IMR-90 (cell line): ENCODE results near the gene MRGPRF. TPM values are rescaled to one million over a fixed set of nuclear protein-coding genes. Genes with fewer than 3 reads are reported as not detected.

Source experiments
- ATAC-seq: fragments of 200-7000 bp; cut with Tn5 transposase; 2 replicates; pipeline ENCODE4 v1.9.1; 2020; ENCODE audit warnings: low read depth, mild to moderate bottlenecking, moderate library complexity
- BruUV-seq: library from RNA; stranded (reverse); fragments of 400-500 nt; replicated peaks from 2 replicates; lab custom pipeline; 2021; lab: Mats Ljungman, UMichigan
- CTCF ChIA-PET: fragments of 300-600 bp; formaldehyde crosslinking; extraction: SDS; loops from one replicate; lab custom pipeline; 2021; ENCODE audit warnings: antibody characterized with exemption; lab: Yijun Ruan, JAX
- POLR2A ChIA-PET: fragments of 300-600 bp; sonication (Branson Sonifier 250); formaldehyde crosslinking; loops from one replicate; lab custom pipeline; 2022; ENCODE audit warnings: antibody characterized with exemption; ENCODE audit not compliant: unreplicated experiment; lab: Charles Lee
- DNase-seq: peaks from one replicate; pipeline ENCODE4 v3.0.0; 2013
- H2AFZ ChIP-seq: replicated peaks from 2 replicates; pipeline ENCODE3; 2013; ENCODE audit warnings: low read length, mild to moderate bottlenecking; ENCODE audit not compliant: poor library complexity
- H2AK5ac ChIP-seq: 2 replicates; pipeline ENCODE4 v1.6.1; 2013; ENCODE audit warnings: low read depth, low read length, inconsistent platforms
- H2AK9ac ChIP-seq: replicated peaks from 2 replicates; pipeline ENCODE3; 2013; ENCODE audit warnings: mild to moderate bottlenecking, low read depth, low read length, moderate library complexity; ENCODE audit not compliant: poor library complexity
- H2BK120ac ChIP-seq: 2 replicates; pipeline ENCODE4 v1.6.1; 2013; ENCODE audit warnings: low read depth, low read length, inconsistent platforms
- H2BK15ac ChIP-seq: 3 replicates; pipeline ENCODE4 v1.6.1; 2013; ENCODE audit warnings: low read depth, low read length, inconsistent platforms
- H2BK20ac ChIP-seq: 2 replicates; pipeline ENCODE4 v1.6.1; 2013; ENCODE audit warnings: low read depth, mild to moderate bottlenecking, inconsistent platforms, low read length, moderate library complexity
- H2BK5ac ChIP-seq: 2 replicates; pipeline ENCODE4 v1.6.1; 2013; ENCODE audit warnings: mild to moderate bottlenecking, low read depth, low read length, inconsistent platforms; ENCODE audit not compliant: poor library complexity, severe bottlenecking
- H3K14ac ChIP-seq: replicated peaks from 2 replicates; pipeline ENCODE4 v1.6.1; 2013; ENCODE audit warnings: low read depth, low read length, inconsistent platforms
- H3K18ac ChIP-seq: 2 replicates; pipeline ENCODE4 v1.6.1; 2013; ENCODE audit warnings: low read depth, low read length, control low read depth
- H3K23ac ChIP-seq: 2 replicates; pipeline ENCODE4 v1.6.1; 2013; ENCODE audit warnings: low read depth, low read length, inconsistent platforms
- H3K27ac ChIP-seq: 2 replicates; pipeline ENCODE4 v1.5.1; 2013; ENCODE audit warnings: mild to moderate bottlenecking, control low read depth, low read length; ENCODE audit not compliant: insufficient read depth
- H3K27me3 ChIP-seq: 2 replicates; pipeline ENCODE4 v1.6.1; 2013; ENCODE audit warnings: low read length; ENCODE audit not compliant: control insufficient read depth, insufficient read depth
- H3K36me3 ChIP-seq: 2 replicates; pipeline ENCODE4 v1.6.1; 2013; ENCODE audit warnings: low read length, mixed read lengths; ENCODE audit not compliant: control insufficient read depth, insufficient read depth
- H3K4ac ChIP-seq: 2 replicates; pipeline ENCODE4 v1.6.1; 2013; ENCODE audit warnings: low read depth, low read length, inconsistent platforms
- H3K4me1 ChIP-seq: 2 replicates; pipeline ENCODE4 v1.6.1; 2013; ENCODE audit warnings: low read length, mixed read lengths; ENCODE audit not compliant: control insufficient read depth, insufficient read depth
- H3K4me2 ChIP-seq: 2 replicates; pipeline ENCODE4 v1.6.1; 2013; ENCODE audit warnings: low read depth, mild to moderate bottlenecking, control low read depth, low read length, moderate library complexity
- H3K4me3 ChIP-seq: 2 replicates; pipeline ENCODE4 v1.5.1; 2013; ENCODE audit warnings: low read depth, mild to moderate bottlenecking, control low read depth, low read length, moderate library complexity; ENCODE audit not compliant: insufficient read depth
- H3K56ac ChIP-seq: 2 replicates; pipeline ENCODE4 v1.6.1; 2013; ENCODE audit warnings: low read length, inconsistent platforms; ENCODE audit not compliant: insufficient read depth; ENCODE audit errors: extremely low read depth
- H3K79me1 ChIP-seq, 2 experiments: 2 replicates each; pipeline ENCODE4 v1.6.1; 2013; ENCODE audit warnings: low read length in 2 of 2, inconsistent platforms in 1 of 2, low read depth in 1 of 2
- H3K9ac ChIP-seq: 2 replicates; pipeline ENCODE4 v1.6.1; 2013; ENCODE audit warnings: low read depth, low read length, control low read depth
- H3K9me1 ChIP-seq: 2 replicates; pipeline ENCODE4 v1.6.1; 2013; ENCODE audit warnings: low read length, inconsistent platforms; ENCODE audit not compliant: insufficient read depth
- H3K9me3 ChIP-seq: 2 replicates; pipeline ENCODE4 v1.6.1; 2013; ENCODE audit warnings: low read length; ENCODE audit not compliant: control insufficient read depth, insufficient read depth
- H4K20me1 ChIP-seq: 2 replicates; pipeline ENCODE4 v1.6.1; 2013; ENCODE audit warnings: low read length, inconsistent platforms; ENCODE audit not compliant: insufficient read depth
- H4K5ac ChIP-seq: 2 replicates; pipeline ENCODE4 v1.6.1; 2013; ENCODE audit warnings: mild to moderate bottlenecking, low read depth, low read length, control low read depth
- H4K8ac ChIP-seq, 2 experiments: 2 replicates each; pipeline ENCODE4 v1.6.1; 2013; ENCODE audit warnings: low read depth in 2 of 2, low read length in 2 of 2, control low read depth in 1 of 2, inconsistent platforms in 1 of 2
- H4K91ac ChIP-seq: 2 replicates; pipeline ENCODE4 v1.6.1; 2013; ENCODE audit warnings: low read depth, low read length, inconsistent platforms; ENCODE audit not compliant: insufficient read depth
- CEBPB ChIP-seq: IDR thresholded peaks from 2 replicates; pipeline ENCODE4 v1.6.1; 2012; ENCODE audit warnings: low read depth, low read length, improper control_type of control experiment
- CTCF ChIP-seq: conservative IDR thresholded peaks from 2 replicates; pipeline ENCODE4 v1.5.1; 2012; ENCODE audit warnings: mild to moderate bottlenecking, low read depth, low read length, improper control_type of control experiment
- FOS ChIP-seq: fragments of 150-350 bp; IDR thresholded peaks from 2 replicates; pipeline ENCODE4 v1.6.1; 2016; ENCODE audit warnings: low read depth, low read length
- RAD21 ChIP-seq: IDR thresholded peaks from 2 replicates; pipeline ENCODE4 v1.6.1; 2012; ENCODE audit warnings: low read length, improper control_type of control experiment
- WGBS, 2 experiments: methylation state at CpG; one replicate each; pipeline versions ENCODE4 v1.1.5 to v1.1.7; 2013; ENCODE audit warnings: missing lambda C conversion rate in 2 of 2; ENCODE audit not compliant: insufficient read length in 1 of 2; ENCODE audit errors: extremely low coverage in 2 of 2; 5-methylcytosine and 5-hydroxymethylcytosine counted together
- dilution Hi-C: fragments of 300-500 bp; cut with HindIII; formaldehyde crosslinking; loops from one replicate; pipeline ENCODE4 v1.14.3; 2018; ENCODE audit warnings: low sequenced_read_pairs; ENCODE audit not compliant: unreplicated experiment
- in situ Hi-C: fragments of 300-500 bp; cut with MboI; formaldehyde crosslinking; loops from 3 replicates; pipeline ENCODE4 v1.14.3; 2019; ENCODE audit warnings: low sequenced_read_pairs, inconsistent platforms, mixed read lengths
- intact Hi-C: fragments of 100-400 bp; cut with micrococcal nuclease; formaldehyde crosslinking; loops from 2 replicates; pipeline ENCODE4 v1.10.0; 2022
- polyA plus RNA-seq, 3 experiments: library from polyadenylated mRNA; depleted of rRNA; stranded (reverse); fragments of >200 nt; gene quantifications; 2 replicates each; pipeline ENCODE4 v1.2.3, GENCODE V29; 2012; ENCODE audit warnings: low replicate concordance in 1 of 3
- total RNA-seq: library from RNA; depleted of rRNA; stranded (reverse); fragments of >200 nt; gene quantifications from 2 replicates; pipeline ENCODE4 v1.2.3, GENCODE V29; 2012

Gene MRGPRF
- total and polyA plus RNA-seq, 2 of the 4 experiments (the other 2 are of a cell fraction): 6.3 to 28.8 TPM

DNA sequence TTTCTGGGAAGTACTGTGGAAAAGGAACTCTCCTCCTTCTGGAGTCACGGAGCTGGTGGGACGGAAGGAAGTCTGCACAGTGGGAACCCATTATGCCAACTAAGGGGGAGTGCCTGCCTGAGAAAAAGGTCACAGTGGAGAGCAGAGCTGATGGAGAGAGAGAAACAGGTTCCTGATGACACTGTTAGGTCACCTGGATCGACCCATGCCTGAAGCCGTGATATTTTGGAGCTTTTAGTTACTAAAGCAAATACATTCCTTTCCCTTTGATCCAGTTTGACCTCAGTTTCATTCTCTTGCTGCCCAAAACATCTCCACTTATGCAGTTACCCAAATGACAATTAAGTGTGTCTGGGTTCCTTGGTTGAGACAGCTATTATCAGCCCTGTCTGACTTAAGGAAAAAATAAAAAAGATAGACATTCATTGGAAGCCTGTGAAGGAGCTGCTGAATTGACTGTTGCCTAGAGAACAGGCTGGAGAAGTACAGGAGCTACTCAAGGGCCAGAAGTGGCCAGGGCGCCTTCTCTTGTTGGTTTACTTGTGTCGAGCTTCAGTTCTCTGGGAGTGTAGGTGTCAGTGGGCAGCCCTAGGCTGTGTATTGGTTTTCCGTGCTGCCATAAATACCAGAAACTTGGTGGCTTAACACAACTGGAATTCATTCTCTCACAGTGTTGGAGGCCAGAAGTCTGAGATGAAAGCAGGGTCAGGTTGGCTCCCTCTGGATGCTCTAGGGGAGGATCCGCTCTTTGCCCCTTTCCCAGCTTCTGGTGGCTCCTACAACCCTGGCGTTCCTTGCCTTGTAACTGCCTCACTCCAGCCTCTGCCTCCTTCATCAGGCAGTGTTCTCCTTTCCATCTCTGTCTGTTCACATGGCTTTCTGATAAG, 45.9 kb downstream of the MRGPRF start:
- in situ Hi-C loops: no loop called here
- no TSS peak for BruUV-seq
- H3K4me1 ChIP-seq: no peaks in the 10 kb centered on the region
- H3K4ac ChIP-seq: no peak overlapping the region
- no peak overlapping the region for H3K18ac ChIP-seq
- DNase-seq (no peak), ATAC-seq (no peak)
- no peak overlapping the region for H2BK5ac ChIP-seq
- peaks cover 50% of the 10 kb centered on the region for H3K27me3 ChIP-seq
- H3K4me3 ChIP-seq: no peak overlapping the region
- H2AK5ac ChIP-seq: no peak overlapping the region
- no peak overlapping the region for H3K23ac ChIP-seq
- no peak for TF ChIP-seq FOS
- TF ChIP-seq CTCF: no peak
- no peak for TF ChIP-seq RAD21
- no peak for TF ChIP-seq CEBPB
- H3K27ac ChIP-seq: no peak overlapping the region
- no peaks in the 10 kb centered on the region for H3K79me1 ChIP-seq
- H4K91ac ChIP-seq: no peak overlapping the region
- H2AK9ac ChIP-seq: no peak overlapping the region
- no peak overlapping the region for H3K4me2 ChIP-seq
- H2BK20ac ChIP-seq: 0 out of 2 replicates have a peak overlapping the region, but pooled peaks have one; percentile 10
- no peak overlapping the region for H2BK15ac ChIP-seq
- intact Hi-C loops: no loop called here
- H3K9me1 ChIP-seq: no peaks in the 10 kb centered on the region
- POLR2A ChIA-PET: no interaction called here
- no peak overlapping the region for H3K9ac ChIP-seq
- dilution Hi-C loops: no loop called here
- no peak overlapping the region for H3K14ac ChIP-seq
- no peaks in the 10 kb centered on the region for H4K20me1 ChIP-seq
- CTCF ChIA-PET: interaction anchor here (0.8 kb wide), 2 partner anchors 10 to 17 kb away, joined by 3 read pairs; no protein-coding TSS in a partner anchor
- no peak overlapping the region for H2BK120ac ChIP-seq
- no peak overlapping the region for H4K8ac ChIP-seq
- H2AFZ ChIP-seq: no peak overlapping the region
- H3K56ac ChIP-seq: no peak overlapping the region
- 60% methylated on average over 1 of the region's 9 CpGs; no CpG with 5 or more reads in 1 of the 2 experiments for WGBS, 2 experiments
- no peaks in the 10 kb centered on the region for H3K36me3 ChIP-seq
- H3K9me3 ChIP-seq: peaks cover 4% of the 10 kb centered on the region; the same call in 1 of the 2 replicates
- no peak overlapping the region for H4K5ac ChIP-seq
